ENCODE data around the gene WBP11.
"Not testable (repeated sequence)": the region's sequence is repeated elsewhere in the genome, so short reads cannot be mapped to it uniquely, and the experiment has no call there.

The WBP11 gene

GRCh38 chr12:14765398-14765797 is 37.9 kb downstream of the WBP11 start:
- Histone ChIP-seq H3K27ac (ENCODE audit: low read length) (no peak overlapping the region), H3K9me3 (ENCODE audit: control insufficient read depth, insufficient read depth, low read length) (no peaks in the 10 kb centered on the region), H3K4me3 (ENCODE audit: low read length) (no peak overlapping the region), H3K36me3 (ENCODE audit: control insufficient read depth, insufficient read depth, low read length) (no peaks in the 10 kb centered on the region), H3K27me3 (ENCODE audit: control insufficient read depth, insufficient read depth, low read length) (no peaks in the 10 kb centered on the region), H3K4me1 (ENCODE audit: control insufficient read depth, insufficient read depth, low read length) (no peaks in the 10 kb centered on the region)
- WGBS (ENCODE audit: insufficient coverage, insufficient read length), result no CpG with 5 or more reads among the region's 2 CpGs
- no peak for DNase-seq (ENCODE audit: low read depth, low spot score)

GRCh38 chr12:14759711-14760280 is 43.5 kb downstream of the WBP11 start:
- H3K36me3 ChIP-seq (ENCODE audit: control insufficient read depth, insufficient read depth, low read length); DNase-seq (ENCODE audit: low read depth, low spot score); H3K9me3 ChIP-seq (ENCODE audit: control insufficient read depth, insufficient read depth, low read length); H3K4me1 ChIP-seq (ENCODE audit: control insufficient read depth, insufficient read depth, low read length); H3K4me3 ChIP-seq (ENCODE audit: low read length); H3K27me3 ChIP-seq (ENCODE audit: control insufficient read depth, insufficient read depth, low read length); H3K27ac ChIP-seq (ENCODE audit: low read length): not testable (repeated sequence)
- WGBS (ENCODE audit: insufficient coverage, insufficient read length), result no CpG with 5 or more reads among the region's 6 CpGs

- no peak overlapping the region for H3K27ac ChIP-seq (ENCODE audit: low read length)
- H3K27me3 ChIP-seq (ENCODE audit: control insufficient read depth, insufficient read depth, low read length), result no peaks in the 10 kb centered on the region
- H3K4me3 ChIP-seq (ENCODE audit: low read length), result no peak overlapping the region
- no peak for DNase-seq (ENCODE audit: low read depth, low spot score)
- no peaks in the 10 kb centered on the region for H3K4me1 ChIP-seq (ENCODE audit: control insufficient read depth, insufficient read depth, low read length)
- H3K9me3 ChIP-seq (ENCODE audit: control insufficient read depth, insufficient read depth, low read length), result no peaks in the 10 kb centered on the region
- WGBS (ENCODE audit: insufficient coverage, insufficient read length), result no CpG with 5 or more reads among the region's 17 CpGs
- H3K36me3 ChIP-seq (ENCODE audit: control insufficient read depth, insufficient read depth, low read length), result no peaks in the 10 kb centered on the region
Measured at GRCh38 chr12:14756334-14757143, 46.7 kb downstream of the WBP11 start.

GRCh38 chr12:14751986-14752385 is 51.3 kb downstream of the WBP11 start:
- Histone ChIP-seq H3K27ac (ENCODE audit: low read length) (no peak overlapping the region), H3K4me1 (ENCODE audit: control insufficient read depth, insufficient read depth, low read length) (no peaks in the 10 kb centered on the region), H3K36me3 (ENCODE audit: control insufficient read depth, insufficient read depth, low read length) (no peaks in the 10 kb centered on the region), H3K9me3 (ENCODE audit: control insufficient read depth, insufficient read depth, low read length) (no peaks in the 10 kb centered on the region), H3K27me3 (ENCODE audit: control insufficient read depth, insufficient read depth, low read length) (no peaks in the 10 kb centered on the region), H3K4me3 (ENCODE audit: low read length) (no peak overlapping the region)
- no peak for DNase-seq (ENCODE audit: low read depth, low spot score)

GRCh38 chr12:14743061-14743460 is 60.2 kb downstream of the WBP11 start:
- no peak for DNase-seq (ENCODE audit: low read depth, low spot score)
- Histone ChIP-seq H3K9me3 (ENCODE audit: control insufficient read depth, insufficient read depth, low read length) (no peaks in the 10 kb centered on the region; the same call in 1 of the 2 replicates), H3K27ac (ENCODE audit: low read length) (no peak overlapping the region), H3K36me3 (ENCODE audit: control insufficient read depth, insufficient read depth, low read length) (no peaks in the 10 kb centered on the region), H3K27me3 (ENCODE audit: control insufficient read depth, insufficient read depth, low read length) (no peaks in the 10 kb centered on the region), H3K4me1 (ENCODE audit: control insufficient read depth, insufficient read depth, low read length) (no peaks in the 10 kb centered on the region), H3K4me3 (ENCODE audit: low read length) (no peak overlapping the region)
- WGBS (ENCODE audit: insufficient coverage, insufficient read length), result no CpG with 5 or more reads among the region's 1 CpG

GRCh38 chr12:14741942-14742341 is 61.3 kb downstream of the WBP11 start:
- Histone ChIP-seq H3K27me3 (ENCODE audit: control insufficient read depth, insufficient read depth, low read length) (no peaks in the 10 kb centered on the region), H3K4me3 (ENCODE audit: low read length) (no peak overlapping the region), H3K27ac (ENCODE audit: low read length) (no peak overlapping the region), H3K36me3 (ENCODE audit: control insufficient read depth, insufficient read depth, low read length) (no peaks in the 10 kb centered on the region), H3K4me1 (ENCODE audit: control insufficient read depth, insufficient read depth, low read length) (no peaks in the 10 kb centered on the region), H3K9me3 (ENCODE audit: control insufficient read depth, insufficient read depth, low read length) (no peaks in the 10 kb centered on the region; the same call in 1 of the 2 replicates)
- DNase-seq (ENCODE audit: low read depth, low spot score), result no peak
- no CpG with 5 or more reads among the region's 2 CpGs for WGBS (ENCODE audit: insufficient coverage, insufficient read length)

- no CpG with 5 or more reads among the region's 4 CpGs for WGBS (ENCODE audit: insufficient coverage, insufficient read length)
- no peaks in the 10 kb centered on the region; the same call in 1 of the 2 replicates for H3K9me3 ChIP-seq (ENCODE audit: control insufficient read depth, insufficient read depth, low read length)
- DNase-seq (ENCODE audit: low read depth, low spot score), result no peak
Measured at GRCh38 chr12:14741153-14741552, 62.1 kb downstream of the WBP11 start.

GRCh38 chr12:14736441-14736840 is 66.8 kb downstream of the WBP11 start:
- H3K27me3 ChIP-seq (ENCODE audit: control insufficient read depth, insufficient read depth, low read length); H3K4me3 ChIP-seq (ENCODE audit: low read length); H3K9me3 ChIP-seq (ENCODE audit: control insufficient read depth, insufficient read depth, low read length); DNase-seq (ENCODE audit: low read depth, low spot score); H3K4me1 ChIP-seq (ENCODE audit: control insufficient read depth, insufficient read depth, low read length); H3K27ac ChIP-seq (ENCODE audit: low read length); H3K36me3 ChIP-seq (ENCODE audit: control insufficient read depth, insufficient read depth, low read length): not testable (repeated sequence)
- WGBS (ENCODE audit: insufficient coverage, insufficient read length), result no CpG with 5 or more reads among the region's 16 CpGs

More at GRCh38 chr12:14741153-14741552, 62.1 kb downstream of the WBP11 start:
- Histone ChIP-seq H3K4me3 (ENCODE audit: low read length) (no peak overlapping the region), H3K27me3 (ENCODE audit: control insufficient read depth, insufficient read depth, low read length) (no peaks in the 10 kb centered on the region), H3K36me3 (ENCODE audit: control insufficient read depth, insufficient read depth, low read length) (no peaks in the 10 kb centered on the region), H3K27ac (ENCODE audit: low read length) (no peak overlapping the region), H3K4me1 (ENCODE audit: control insufficient read depth, insufficient read depth, low read length) (no peaks in the 10 kb centered on the region)

All from iPS DF 6.9 (cell line).